ENCODE results near the gene RDH13. TPM values are rescaled to one million over a fixed set of nuclear protein-coding genes. Genes with fewer than 3 reads are reported as not detected.

Gene RDH13
- total and polyA plus RNA-seq, 9 donors, result 7.8 to 17.3 (median 11.8) TPM

DNA sequence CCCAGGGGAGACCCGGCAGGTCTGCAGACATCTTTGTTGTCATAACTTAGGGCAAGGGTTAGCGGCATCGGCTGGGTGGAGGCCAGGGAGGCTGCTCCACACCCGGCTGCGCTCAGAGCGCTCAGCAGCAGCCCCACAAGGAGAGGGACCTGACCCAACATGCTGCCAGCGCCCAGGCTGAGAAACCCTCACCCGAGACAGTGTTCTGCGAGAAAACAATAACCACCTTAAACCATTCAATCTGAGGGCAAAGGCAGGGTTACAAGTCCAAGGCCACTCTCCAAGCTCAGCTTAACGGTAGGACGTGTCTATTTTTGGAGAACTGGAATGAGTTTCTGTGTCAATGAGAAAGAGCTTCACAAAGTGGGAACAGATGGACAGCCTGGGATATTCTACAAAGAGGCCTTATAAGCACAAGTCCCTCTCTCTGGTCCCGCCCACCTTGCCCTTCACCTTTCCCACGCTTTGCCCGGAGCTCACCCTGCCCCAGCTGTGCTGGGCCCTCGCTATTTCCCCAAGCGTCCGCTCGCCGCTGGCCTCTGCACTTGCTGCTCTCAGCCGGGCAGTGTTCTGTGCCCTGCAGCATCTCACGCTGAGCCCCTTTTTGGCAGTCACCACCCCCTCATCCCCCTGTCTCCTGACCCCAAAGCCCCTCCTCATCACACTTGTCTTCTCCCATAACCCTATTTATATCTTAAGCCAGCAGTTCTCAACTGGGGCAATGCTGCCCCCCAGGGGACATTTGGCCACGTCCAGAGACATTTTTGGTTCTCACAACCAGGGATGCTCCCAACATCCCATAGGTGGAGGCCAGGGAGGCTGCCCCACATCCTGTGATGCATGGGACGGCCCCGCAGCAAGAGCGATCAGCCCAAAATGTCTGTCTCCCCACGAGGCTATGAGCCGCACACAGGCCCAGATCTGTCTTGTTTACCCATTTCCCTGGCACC, 36.9 kb upstream of the RDH13 start:
- no peak for TF ChIP-seq CTCF (IDR thresholded peaks at IDR 0.05)
- no peak for TF ChIP-seq POLR2A (IDR thresholded peaks at IDR 0.05)
- no peak for TF ChIP-seq EP300 (IDR thresholded peaks at IDR 0.05)
- 64 to 81% (median 65%) methylated on average over 27 of the region's 27 CpGs for WGBS, 3 donors
- Histone ChIP-seq H3K27me3 (no peaks in the 10 kb centered on the region), H3K4me1 (ENCODE audit: insufficient read depth) (no peaks in the 10 kb centered on the region), H3K36me3 (no peaks in the 10 kb centered on the region), H3K27ac (no peak overlapping the region), H3K4me3 (no peak overlapping the region), H3K9me3 (no peaks in the 10 kb centered on the region)
- no peak for DNase-seq
- intact Hi-C loops (cut with DNase I), result no loop called here

DNA sequence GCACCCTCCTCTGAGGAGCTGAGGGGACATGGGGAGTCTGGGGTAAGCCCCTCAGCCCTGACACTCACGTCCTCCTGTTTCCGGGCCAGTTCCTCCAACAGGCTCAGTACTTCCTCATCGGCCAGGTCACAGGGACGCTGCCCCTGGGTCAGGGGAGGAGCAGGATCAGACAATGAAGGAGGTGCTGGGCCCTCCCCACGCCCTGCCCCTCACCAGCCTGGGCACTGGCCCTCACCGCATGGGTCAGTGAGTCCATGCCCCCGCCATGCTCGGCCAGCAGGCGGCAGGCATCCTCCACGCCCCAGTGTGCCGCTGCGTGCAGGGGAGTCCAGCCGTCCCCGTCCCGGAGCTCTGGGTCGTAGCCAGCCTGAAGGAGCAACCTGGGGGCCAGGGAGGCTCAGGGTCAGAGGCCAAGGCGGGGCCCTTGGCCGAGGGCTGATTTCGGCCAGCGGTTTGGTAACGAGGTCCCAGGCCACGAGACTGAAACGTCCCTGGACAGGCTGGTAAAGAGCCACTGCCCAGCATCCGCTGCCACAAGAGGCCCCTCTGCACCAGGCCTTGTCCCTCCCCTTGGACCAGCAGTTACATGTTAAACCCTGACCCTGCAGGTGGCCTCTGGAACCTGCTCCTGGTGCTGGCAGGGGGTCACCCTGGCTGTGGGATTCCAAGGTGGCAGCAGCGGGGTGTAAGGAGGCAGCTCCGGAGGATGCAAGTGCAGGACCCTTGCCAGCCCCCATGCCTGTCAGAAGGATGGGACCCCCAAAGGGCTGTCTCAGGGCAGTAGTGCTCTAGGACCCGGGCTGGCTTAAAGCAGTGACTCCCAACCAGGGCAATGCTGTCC, 36.0 kb upstream of the RDH13 start:
- no peak for DNase-seq
- no peaks in the 10 kb centered on the region for H3K27me3 ChIP-seq
- intact Hi-C loops (cut with DNase I), result no loop called here
- TF ChIP-seq EP300 (IDR thresholded peaks at IDR 0.05) (no peak), CTCF (IDR thresholded peaks at IDR 0.05) (no peak), POLR2A (IDR thresholded peaks at IDR 0.05) (no peak)
- H3K4me3 ChIP-seq, result no peak overlapping the region
- no peaks in the 10 kb centered on the region for H3K9me3 ChIP-seq
- H3K27ac ChIP-seq, result no peak overlapping the region
- no peaks in the 10 kb centered on the region for H3K4me1 ChIP-seq (ENCODE audit: insufficient read depth)
- no peaks in the 10 kb centered on the region for H3K36me3 ChIP-seq
- 78 to 86% (median 79%) methylated on average over 22 to 27 of the region's 27 CpGs for WGBS, 3 donors

GRCh38 chr19:55097864-55098715, 35.1 kb upstream of the RDH13 start:
- no peaks in the 10 kb centered on the region for H3K9me3 ChIP-seq
- H3K36me3 ChIP-seq, result no peaks in the 10 kb centered on the region
- no peak overlapping the region for H3K27ac ChIP-seq
- H3K4me1 ChIP-seq (ENCODE audit: insufficient read depth), result no peaks in the 10 kb centered on the region
- H3K4me3 ChIP-seq, result no peak overlapping the region
- no peaks in the 10 kb centered on the region for H3K27me3 ChIP-seq
- TF ChIP-seq CTCF (IDR thresholded peaks at IDR 0.05) (no peak), POLR2A (IDR thresholded peaks at IDR 0.05) (no peak), EP300 (IDR thresholded peaks at IDR 0.05) (no peak)
- intact Hi-C loops (cut with DNase I), result no loop called here
- WGBS, 3 donors, result 87 to 93% (median 88%) methylated on average over 22 to 23 of the region's 23 CpGs
- DNase-seq, result no peak

Data from ovary (tissue), 9 donors.